GM12874 (cell line): ENCODE results near the gene FARP2.

Source experiments
- TF ChIP-seq, protein P1 (sequence below): IDR thresholded peaks from 2 replicates; pipeline ENCODE4 v1.5.1; 2011; ENCODE audit warnings: low read depth, mild to moderate bottlenecking, control low read depth, low read length, moderate library complexity; ENCODE audit not compliant: insufficient read depth

Gene FARP2

DNA sequence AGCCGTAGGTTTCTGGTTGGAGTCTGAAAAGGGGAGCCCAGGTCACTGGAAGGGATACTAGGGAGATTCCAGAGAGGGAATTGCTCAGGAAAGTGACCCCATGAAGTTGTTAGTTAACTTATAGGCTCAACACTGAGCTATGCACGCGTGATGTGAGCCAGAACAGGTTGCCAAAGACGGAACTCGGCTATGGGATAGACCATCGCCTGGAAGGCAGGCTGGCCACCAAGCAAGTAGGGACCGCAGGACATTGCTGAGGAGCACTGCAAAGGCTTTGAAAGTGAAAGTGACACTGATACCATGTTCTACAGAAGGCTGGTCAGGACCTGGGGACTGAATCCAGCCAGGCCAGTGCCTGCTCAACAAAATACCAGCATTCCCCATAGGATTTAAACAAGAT lies 7.3 kb downstream of the FARP2 start:
- TF ChIP-seq, protein P1, sequence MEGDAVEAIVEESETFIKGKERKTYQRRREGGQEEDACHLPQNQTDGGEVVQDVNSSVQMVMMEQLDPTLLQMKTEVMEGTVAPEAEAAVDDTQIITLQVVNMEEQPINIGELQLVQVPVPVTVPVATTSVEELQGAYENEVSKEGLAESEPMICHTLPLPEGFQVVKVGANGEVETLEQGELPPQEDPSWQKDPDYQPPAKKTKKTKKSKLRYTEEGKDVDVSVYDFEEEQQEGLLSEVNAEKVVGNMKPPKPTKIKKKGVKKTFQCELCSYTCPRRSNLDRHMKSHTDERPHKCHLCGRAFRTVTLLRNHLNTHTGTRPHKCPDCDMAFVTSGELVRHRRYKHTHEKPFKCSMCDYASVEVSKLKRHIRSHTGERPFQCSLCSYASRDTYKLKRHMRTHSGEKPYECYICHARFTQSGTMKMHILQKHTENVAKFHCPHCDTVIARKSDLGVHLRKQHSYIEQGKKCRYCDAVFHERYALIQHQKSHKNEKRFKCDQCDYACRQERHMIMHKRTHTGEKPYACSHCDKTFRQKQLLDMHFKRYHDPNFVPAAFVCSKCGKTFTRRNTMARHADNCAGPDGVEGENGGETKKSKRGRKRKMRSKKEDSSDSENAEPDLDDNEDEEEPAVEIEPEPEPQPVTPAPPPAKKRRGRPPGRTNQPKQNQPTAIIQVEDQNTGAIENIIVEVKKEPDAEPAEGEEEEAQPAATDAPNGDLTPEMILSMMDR = no peak

DNA sequence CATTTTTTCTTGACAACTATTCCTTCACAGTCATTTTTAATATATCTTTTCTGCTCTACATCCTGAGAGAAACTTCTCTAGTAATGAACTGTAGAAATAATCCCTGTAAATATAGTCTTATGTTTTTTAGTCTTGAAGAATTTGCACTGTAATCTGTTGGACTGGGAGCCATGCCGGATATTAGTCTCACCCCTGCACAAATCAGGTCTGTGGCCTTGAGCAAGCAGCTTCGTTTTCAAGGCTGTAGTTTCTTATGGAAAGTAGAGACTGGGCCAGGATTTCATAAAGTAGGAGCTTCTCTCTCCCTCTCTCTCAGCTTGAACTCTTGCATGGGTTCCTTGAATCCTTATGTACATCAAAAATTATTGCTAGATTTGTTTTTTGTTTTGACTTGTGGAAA lies 8.7 kb downstream of the FARP2 start:
- TF ChIP-seq, protein P1 = no peak

DNA sequence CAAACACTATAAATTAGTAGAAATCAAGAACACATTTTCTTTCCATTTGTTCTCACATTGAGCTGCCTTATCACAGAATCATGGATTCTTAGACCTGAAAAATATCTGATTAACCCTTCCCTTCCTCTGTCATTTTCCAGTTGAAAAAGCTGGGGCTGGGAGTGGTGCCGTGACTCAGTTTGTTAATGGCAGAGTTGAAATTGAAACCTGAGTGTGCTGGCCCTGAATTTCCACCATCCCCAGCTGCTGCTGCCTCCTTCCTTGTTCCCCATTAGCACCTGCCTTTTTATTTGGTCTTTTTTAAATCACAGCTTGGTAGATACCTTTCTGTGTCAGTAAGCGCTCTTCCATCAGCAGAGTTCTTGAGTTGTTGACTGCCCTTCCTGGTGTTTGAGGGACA lies 10.6 kb downstream of the FARP2 start:
- TF ChIP-seq, protein P1 = no peak

DNA sequence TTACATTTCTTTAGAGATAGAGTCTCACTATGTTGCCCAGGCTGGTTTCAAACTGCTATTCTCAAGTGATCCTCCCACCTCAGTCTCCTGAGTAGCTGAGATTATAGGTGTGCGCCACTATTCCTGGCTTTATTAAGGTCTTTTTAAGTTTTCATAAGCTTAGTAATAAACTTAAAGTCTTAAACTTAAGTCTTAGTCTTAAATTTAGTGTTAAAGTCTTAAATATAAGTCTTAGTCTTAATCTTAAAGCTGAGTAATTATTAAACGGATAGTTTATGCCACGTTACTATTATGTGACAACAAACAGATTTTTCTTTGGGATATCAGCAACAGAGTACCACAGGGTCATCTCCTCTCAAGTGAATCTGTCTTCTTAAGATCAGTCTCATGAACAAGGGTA lies 12.6 kb downstream of the FARP2 start:
- TF ChIP-seq, protein P1 = no peak

DNA sequence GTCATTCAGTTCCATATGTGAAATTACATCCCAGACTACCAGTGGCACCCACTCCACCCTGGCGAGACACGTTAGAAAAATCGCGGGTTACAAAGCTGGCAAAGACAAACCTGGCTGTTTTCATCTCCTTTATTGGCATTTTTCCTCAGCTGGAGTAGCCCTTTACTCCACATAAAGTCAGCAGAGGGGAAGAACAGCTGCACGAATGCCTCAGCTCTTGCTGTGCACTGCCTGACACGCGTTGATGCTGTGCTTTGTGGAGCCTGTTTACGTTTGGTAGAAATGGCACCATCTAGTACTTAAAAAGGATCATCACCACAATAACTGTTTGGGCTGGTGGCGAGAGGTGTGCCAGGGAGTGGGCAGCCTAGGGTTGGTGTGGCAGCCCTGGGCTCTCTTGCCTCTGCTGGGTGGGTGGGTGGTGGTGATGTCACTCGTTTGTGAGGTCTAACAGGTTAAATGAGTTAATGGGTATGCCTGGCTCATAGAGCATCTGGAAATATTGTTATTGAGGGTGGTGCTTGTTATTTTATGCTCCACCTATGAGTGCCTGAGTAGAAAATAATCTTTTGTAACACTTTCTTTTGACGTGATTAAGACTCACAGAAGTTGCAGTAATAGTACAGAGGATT lies 16.4 kb downstream of the FARP2 start:
- TF ChIP-seq, protein P1 = no peak

DNA sequence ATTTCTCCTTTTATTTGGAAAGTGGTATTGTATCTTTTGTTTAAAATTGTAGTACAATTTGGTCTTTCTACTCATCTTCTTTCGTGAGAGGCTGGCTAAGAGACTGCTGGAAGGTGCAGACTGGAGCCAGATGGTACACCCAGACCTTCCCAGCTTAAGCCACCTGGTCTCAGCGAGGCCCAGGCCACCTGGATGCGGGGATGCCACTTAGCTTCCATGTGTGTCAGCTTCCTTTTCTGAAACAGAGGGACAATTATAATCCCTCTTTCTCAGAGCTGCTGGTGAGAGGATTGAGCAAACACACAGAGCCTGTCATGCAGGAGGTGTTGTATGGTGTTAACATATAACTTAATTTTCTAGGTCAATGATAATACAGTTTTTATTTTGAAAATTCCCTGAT lies 17.4 kb downstream of the FARP2 start:
- TF ChIP-seq, protein P1 = no peak

DNA sequence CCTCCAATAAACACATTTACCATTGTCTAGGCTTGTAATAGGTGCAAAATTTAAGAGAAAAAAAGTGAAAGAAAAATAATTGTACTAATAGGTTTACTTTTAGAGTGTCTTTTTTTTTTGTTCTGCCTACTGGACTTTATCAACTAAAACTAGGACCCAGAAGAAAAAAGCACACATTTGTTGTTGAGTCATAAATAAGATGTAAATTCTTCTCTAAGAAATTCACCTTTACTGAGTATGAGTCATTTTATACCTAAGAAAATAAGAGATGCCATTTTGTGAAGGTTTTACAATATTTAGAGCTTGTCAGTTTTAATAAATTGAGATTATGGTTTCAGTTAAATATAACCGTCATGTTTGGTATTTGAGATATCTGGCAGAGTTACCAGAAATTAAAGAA lies 19.2 kb downstream of the FARP2 start:
- TF ChIP-seq, protein P1 = no peak
